ENCODE data around the gene SLC6A16.

SLC6A16 gene

DNA sequence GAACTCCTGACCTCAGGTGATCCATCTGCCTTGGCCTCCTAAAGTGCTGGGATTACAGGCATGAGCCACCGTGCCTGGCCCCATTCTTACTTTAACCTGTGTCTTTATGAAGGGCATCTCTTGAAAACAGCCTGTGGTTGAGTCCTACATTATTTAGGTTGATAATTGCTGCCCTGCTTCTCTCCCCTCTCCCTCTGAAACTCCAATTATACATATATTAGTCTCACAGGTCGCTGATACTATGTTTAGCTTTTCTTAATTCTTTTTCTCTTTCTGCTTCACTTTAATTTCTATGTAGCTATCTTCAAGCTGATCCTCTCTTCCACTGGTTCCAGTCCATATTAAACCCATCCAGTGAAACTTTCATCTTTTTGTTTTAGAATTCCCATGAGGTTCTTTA is 75.1 kb downstream of the SLC6A16 start:
- H3K36me3 Mint-ChIP-seq (ENCODE audit: low read depth), result no peaks in the 10 kb centered on the region
- no peaks in the 10 kb centered on the region for H3K9me3 Mint-ChIP-seq
- no peak for DNase-seq (ENCODE audit: low spot score)
- H3K4me3 Mint-ChIP-seq, result no peak overlapping the region
- H3K4me1 Mint-ChIP-seq (ENCODE audit: low read depth), result no peaks in the 10 kb centered on the region
- peaks cover 7% of the 10 kb centered on the region for H3K27me3 Mint-ChIP-seq (ENCODE audit: low read depth)
- H3K27ac Mint-ChIP-seq, result no peak overlapping the region

DNA sequence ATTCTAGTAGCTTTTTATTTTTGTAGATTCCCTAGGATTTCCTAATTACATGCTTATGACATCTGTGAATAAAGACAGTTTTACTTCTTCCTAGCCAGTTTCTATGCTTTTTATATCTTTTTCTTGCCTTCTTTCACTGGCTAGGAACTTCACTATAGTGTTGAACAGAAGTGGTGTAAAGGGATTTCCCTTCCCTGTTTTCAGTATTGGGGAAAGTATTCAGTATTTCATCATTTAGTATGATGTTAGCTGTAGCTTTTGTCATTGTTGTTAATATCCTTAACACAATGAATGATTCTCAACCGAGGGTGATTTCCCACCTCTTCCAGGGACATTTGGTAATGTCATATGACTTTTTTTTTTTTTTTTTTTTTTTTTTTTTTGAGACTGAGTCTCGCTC is 77.3 kb downstream of the SLC6A16 start:
- Mint-ChIP-seq H3K4me3 (no peak overlapping the region), H3K36me3 (ENCODE audit: low read depth) (no peaks in the 10 kb centered on the region), H3K27ac (no peak overlapping the region), H3K27me3 (ENCODE audit: low read depth) (peaks cover 7% of the 10 kb centered on the region), H3K9me3 (no peaks in the 10 kb centered on the region), H3K4me1 (ENCODE audit: low read depth) (no peaks in the 10 kb centered on the region)
- no peak for DNase-seq (ENCODE audit: low spot score)

DNA sequence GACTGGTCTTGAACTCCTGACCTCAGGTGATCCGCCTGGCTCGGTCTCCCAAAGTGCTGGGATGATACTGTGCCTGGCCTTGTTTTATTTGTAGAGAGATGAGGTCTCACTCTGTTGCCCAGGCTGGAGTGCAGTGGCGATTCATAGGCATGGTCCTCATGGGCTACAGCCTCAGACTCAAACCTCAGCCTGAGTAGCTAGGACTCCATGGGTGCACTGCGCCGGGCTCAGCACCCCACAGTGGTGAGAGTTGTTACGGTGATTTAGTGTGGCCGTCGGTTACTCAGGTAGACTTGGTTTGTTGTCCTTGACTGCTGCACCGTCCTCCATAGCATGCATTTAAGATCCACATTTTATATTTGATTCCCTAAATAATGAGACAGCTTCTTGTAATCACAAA is 80.7 kb downstream of the SLC6A16 start:
- Mint-ChIP-seq H3K4me1 (ENCODE audit: low read depth) (no peaks in the 10 kb centered on the region), H3K9me3 (no peaks in the 10 kb centered on the region), H3K27me3 (ENCODE audit: low read depth) (no peaks in the 10 kb centered on the region), H3K4me3 (no peak overlapping the region), H3K27ac (no peak overlapping the region), H3K36me3 (ENCODE audit: low read depth) (no peaks in the 10 kb centered on the region)
- DNase-seq (ENCODE audit: low spot score), result no peak

DNA sequence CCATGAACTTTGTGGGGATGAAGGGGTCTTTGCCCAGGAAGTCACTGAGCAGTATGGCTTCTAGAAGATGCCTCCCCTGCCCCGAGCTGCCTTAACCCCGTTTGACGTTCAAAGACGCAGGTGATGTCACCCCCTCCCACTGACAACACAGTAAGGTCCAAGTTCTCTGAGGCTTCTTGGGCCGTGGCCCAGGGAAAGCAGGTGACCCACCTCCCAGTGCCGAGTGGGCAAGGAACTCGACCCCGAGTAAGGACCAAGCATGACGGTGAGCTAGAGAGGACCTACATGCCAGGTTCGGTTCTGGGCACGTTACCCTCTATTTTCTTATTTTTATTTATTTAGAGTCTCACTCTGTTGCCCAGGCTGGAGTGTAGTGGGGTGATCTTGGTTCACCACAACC is 81.3 kb downstream of the SLC6A16 start:
- no peaks in the 10 kb centered on the region for H3K27me3 Mint-ChIP-seq (ENCODE audit: low read depth)
- no peak overlapping the region for H3K4me3 Mint-ChIP-seq
- no peak overlapping the region for H3K27ac Mint-ChIP-seq
- no peaks in the 10 kb centered on the region for H3K36me3 Mint-ChIP-seq (ENCODE audit: low read depth)
- no peaks in the 10 kb centered on the region for H3K4me1 Mint-ChIP-seq (ENCODE audit: low read depth)
- H3K9me3 Mint-ChIP-seq, result no peaks in the 10 kb centered on the region
- no peak for DNase-seq (ENCODE audit: low spot score)

DNA sequence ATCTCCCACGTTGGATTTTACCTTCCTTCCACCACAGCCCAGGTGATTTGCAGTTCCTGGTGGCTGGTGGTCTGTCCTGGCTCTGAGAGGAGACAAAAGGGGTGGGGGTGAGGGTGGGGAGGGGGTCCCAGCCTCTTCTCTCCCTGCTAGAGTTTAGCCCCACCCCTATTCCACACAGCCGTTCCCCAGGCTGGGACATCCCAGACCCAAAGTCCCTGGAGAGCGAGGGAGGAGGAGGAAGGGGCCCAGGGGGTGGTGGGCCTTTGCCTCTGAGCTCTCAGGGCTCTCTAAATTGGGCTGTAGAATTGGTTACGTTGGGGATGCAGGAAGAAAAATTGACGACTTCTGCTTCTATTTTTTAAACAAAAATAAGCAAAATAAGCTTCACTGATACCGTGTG is 81.9 kb downstream of the SLC6A16 start:
- H3K27me3 Mint-ChIP-seq (ENCODE audit: low read depth), result no peaks in the 10 kb centered on the region
- H3K36me3 Mint-ChIP-seq (ENCODE audit: low read depth), result no peaks in the 10 kb centered on the region
- H3K27ac Mint-ChIP-seq, result no peak overlapping the region
- no peaks in the 10 kb centered on the region for H3K9me3 Mint-ChIP-seq
- H3K4me1 Mint-ChIP-seq (ENCODE audit: low read depth), result no peaks in the 10 kb centered on the region
- no peak for DNase-seq (ENCODE audit: low spot score)
- no peak overlapping the region for H3K4me3 Mint-ChIP-seq

DNA sequence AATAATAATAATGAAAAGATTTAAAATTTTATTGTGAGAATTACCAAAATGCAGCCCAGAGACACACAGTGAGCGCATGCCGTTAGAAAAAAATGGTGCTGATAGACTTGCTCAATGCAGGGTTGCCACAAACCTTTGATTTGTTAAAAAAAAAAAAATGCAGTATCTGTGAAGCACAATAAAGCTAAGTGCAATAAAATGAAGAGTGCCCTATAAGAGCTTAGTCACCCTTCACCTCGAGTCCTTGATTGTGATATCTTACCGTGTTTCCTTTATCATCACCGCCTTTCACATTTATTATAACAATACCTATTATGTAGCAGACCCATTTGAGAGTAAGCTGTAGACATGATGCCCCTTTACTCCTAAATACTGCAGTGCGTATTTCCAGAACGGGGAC is 83.2 kb downstream of the SLC6A16 start:
- no peak for DNase-seq (ENCODE audit: low spot score)
- Mint-ChIP-seq H3K36me3 (ENCODE audit: low read depth) (no peaks in the 10 kb centered on the region), H3K4me1 (ENCODE audit: low read depth) (no peaks in the 10 kb centered on the region), H3K4me3 (no peak overlapping the region), H3K9me3 (no peaks in the 10 kb centered on the region), H3K27ac (no peak overlapping the region), H3K27me3 (ENCODE audit: low read depth) (peaks cover 3% of the 10 kb centered on the region)
